Omental fat pad (tissue), 4 donors: ENCODE data around the gene MAP6D1. TPM values are rescaled to one million over a fixed set of nuclear protein-coding genes. Genes with fewer than 3 reads are reported as not detected.

Experiments
- ATAC-seq: fragments of 150-250 bp; one replicate; pipeline ENCODE4 v1.9.1; 2016; ENCODE audit warnings: mild to moderate bottlenecking, moderate library complexity; ENCODE audit not compliant: low FRiP score
- DNase-seq: peaks from one replicate; pipeline ENCODE4 v3.0.0-alpha.2; 2019; ENCODE audit warnings: low spot score
- total RNA-seq, 4 donors: library from RNA; depleted of rRNA; stranded (reverse); fragments of >200 nt; gene quantifications; one replicate each; pipeline ENCODE4 v1.1.0, GENCODE V29; 2016
- TF ChIP-seq, protein P1 (sequence below), 3 donors: fragments of 450-650 bp; IDR thresholded peaks; one replicate each; pipeline ENCODE4 v1.5.1; 2016 to 2017; ENCODE audit warnings: antibody characterized with exemption in 3 of 3, mild to moderate bottlenecking in 3 of 3, moderate library complexity in 2 of 3

Gene MAP6D1
- total RNA-seq, 4 donors from 2014 or later = 1.8 to 2.8 (median 2.4) TPM; not detected in 1

DNA sequence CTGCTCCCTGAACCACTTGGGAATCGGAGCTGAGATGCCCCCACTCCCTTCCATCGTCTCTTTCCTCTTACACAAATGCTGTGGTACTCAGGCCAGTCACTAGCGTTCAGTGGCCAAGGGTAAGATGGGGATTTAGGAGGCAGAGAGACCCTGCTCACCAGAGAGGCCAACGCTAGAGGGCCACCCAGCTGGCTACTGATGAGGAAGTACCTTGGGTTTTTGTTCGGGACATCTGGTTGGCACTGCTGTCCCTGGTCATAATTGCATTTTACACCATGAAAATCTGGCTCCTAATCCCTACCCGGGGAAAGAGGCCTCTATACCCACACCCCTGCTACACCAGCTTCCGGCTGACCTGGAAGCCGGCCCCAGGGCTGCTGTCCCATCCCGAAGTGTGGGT, 7.7 kb downstream of the MAP6D1 start:
- TF ChIP-seq, protein P1, sequence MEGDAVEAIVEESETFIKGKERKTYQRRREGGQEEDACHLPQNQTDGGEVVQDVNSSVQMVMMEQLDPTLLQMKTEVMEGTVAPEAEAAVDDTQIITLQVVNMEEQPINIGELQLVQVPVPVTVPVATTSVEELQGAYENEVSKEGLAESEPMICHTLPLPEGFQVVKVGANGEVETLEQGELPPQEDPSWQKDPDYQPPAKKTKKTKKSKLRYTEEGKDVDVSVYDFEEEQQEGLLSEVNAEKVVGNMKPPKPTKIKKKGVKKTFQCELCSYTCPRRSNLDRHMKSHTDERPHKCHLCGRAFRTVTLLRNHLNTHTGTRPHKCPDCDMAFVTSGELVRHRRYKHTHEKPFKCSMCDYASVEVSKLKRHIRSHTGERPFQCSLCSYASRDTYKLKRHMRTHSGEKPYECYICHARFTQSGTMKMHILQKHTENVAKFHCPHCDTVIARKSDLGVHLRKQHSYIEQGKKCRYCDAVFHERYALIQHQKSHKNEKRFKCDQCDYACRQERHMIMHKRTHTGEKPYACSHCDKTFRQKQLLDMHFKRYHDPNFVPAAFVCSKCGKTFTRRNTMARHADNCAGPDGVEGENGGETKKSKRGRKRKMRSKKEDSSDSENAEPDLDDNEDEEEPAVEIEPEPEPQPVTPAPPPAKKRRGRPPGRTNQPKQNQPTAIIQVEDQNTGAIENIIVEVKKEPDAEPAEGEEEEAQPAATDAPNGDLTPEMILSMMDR (IDR thresholded peaks at IDR 0.05) = no peak
- DNase-seq (no peak), ATAC-seq (no peak)

DNA sequence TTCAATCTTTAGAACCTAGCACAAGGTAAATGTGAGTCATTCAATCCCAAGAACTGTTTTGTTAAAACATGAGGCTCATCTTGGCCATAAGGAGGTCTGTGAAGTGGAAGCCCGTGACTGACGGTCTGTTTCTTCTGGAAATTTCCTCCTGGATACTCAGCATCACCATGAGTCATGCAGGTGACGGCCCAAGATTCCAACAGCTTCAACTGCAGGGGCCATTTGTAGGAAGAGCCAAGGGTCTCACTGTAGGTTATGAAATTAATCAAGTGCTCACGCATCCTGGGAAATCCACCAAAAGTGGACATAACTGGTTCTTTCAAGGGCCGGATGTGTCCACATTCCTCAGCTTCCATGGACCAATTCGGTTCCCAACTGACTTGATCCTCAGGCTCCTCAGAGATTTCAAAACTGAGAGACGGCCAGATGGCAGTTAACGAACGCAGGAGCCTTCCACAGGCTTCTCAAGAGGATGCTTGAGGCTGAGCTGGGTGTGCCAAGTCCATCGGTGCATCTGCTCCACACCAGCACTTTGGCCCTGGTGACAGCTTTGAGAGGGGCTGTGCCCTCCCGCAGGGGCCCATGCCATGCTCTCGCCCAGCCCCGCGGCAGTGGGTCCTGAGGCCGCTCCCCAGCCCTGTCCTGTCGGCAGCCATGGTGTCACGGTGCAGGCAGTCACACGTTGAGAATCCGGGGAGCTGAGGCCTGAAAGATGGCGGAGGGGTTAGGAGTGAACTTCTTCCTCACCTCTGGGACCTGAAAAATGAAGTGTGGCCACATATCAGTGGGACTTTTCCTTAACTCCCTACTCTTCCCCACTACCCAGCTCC, 8.5 kb downstream of the MAP6D1 start:
- TF ChIP-seq, protein P1 (IDR thresholded peaks at IDR 0.05) = no peak
- DNase-seq (no peak), ATAC-seq (no peak)

DNA sequence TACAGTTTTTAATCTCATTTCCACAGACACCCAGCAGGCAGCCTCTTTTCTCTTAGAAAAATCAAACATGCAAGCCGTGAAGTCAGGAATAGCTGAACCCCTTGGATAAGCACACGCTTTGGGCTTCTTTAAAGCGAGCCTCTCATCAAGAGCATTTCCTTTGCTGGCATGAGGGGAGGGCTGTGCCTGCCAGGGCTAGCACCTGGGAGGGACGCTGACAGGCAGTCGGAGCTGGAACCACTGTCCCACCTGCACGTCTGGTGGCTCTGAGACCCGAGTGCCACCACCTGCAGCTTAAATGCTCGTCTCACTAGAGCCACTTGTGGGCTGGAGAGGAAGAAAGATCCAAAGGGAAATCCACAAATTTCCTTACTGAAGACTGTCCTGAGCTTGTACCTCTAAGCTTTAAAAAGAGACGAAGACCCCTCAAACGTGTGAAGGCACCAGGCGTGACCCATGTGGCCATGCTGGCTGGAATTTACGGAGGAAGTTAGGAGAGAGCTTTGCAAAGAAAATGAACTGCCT, 9.4 kb downstream of the MAP6D1 start:
- TF ChIP-seq, protein P1 (IDR thresholded peaks at IDR 0.05) = no peak
- ATAC-seq (no peak), DNase-seq (no peak)

DNA sequence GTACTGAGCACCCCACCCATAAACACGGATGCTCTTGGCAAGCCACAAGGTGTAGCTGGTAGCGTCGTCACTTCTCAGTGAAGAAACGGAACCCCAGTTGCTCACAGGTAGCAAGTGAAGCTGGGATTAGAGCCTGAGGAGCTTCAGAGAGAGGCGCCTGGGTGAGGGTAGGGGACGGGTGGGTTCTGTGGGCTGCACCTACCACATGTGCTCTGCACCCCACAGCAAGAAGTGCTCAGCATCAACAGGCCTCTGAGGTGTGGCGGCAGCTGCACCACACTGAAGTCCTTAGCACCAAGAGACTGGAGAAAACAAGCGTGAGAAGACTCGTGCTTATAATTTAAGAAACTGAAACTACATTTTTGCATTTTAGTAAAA, 9.8 kb downstream of the MAP6D1 start:
- ATAC-seq (no peak), DNase-seq (no peak)
- TF ChIP-seq, protein P1 (IDR thresholded peaks at IDR 0.05) = no peak

DNA sequence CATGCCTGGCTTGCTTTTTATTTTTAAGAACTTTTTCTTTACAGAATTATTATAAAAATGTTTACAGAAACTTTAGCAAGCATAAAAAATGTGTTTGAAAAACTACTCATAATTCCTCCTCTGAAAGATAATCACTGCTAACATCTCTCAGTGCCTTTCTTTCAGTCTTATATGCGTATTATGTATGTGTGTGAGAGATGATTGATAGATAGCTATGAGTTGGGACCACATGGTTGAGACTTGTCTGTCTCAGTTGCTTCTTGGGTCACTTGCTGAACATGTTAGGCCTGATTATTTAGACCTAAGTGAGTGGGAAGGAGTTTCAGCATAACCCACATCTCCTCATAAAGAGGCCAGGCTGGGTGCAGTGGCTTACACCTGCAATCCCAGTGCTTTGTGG, 11.1 kb downstream of the MAP6D1 start:
- DNase-seq (no peak), ATAC-seq (no peak)
- TF ChIP-seq, protein P1 (IDR thresholded peaks at IDR 0.05) = no peak

- no peak for DNase-seq
Measured at GRCh38 chr3:183812761-183813445, 12.5 kb downstream of the MAP6D1 start.

More at GRCh38 chr3:183812761-183813445, 12.5 kb downstream of the MAP6D1 start:
- TF ChIP-seq, protein P1 (IDR thresholded peaks at IDR 0.05) = no peak
- no peak for ATAC-seq
